Activated CD4-positive, alpha-beta memory T cell treated with anti-CD3 and anti-CD28 coated beads, Interleukin-2, amount 10 ng/mL, durations not matched to agents 7 days and 5 days (primary cell): ENCODE data around the gene OR2J3. TPM values are rescaled to one million over a fixed set of nuclear protein-coding genes. Genes with fewer than 3 reads are reported as not detected.
"Not testable (repeated sequence)": the region's sequence is repeated elsewhere in the genome, so short reads cannot be mapped to it uniquely, and the experiment has no call there.

Experiments
- CTCF ChIA-PET: fragments of 350-600 bp; sonication (Branson Sonifier 250); formaldehyde crosslinking; loops from one replicate; lab custom pipeline; 2021; ENCODE audit warnings: antibody characterized with exemption, inconsistent platforms; lab: Charles Lee
- POLR2A ChIA-PET: fragments of 350-600 bp; sonication (Branson Sonifier 250); formaldehyde crosslinking; loops from one replicate; lab custom pipeline; 2021; ENCODE audit warnings: antibody characterized with exemption; lab: Charles Lee
- DNase-seq: peaks from one replicate; pipeline ENCODE4 v3.0.0-alpha.2; 2020
- H3K27ac Mint-ChIP-seq: one replicate; pipeline ENCODE4 v1.8.0; 2021; ENCODE audit warnings: mild to moderate bottlenecking, mixed read lengths
- H3K27me3 Mint-ChIP-seq: one replicate; pipeline ENCODE4 v1.8.0; 2021; ENCODE audit warnings: mixed read lengths
- H3K36me3 Mint-ChIP-seq: one replicate; pipeline ENCODE4 v1.8.0; 2021; ENCODE audit warnings: low read depth, mixed read lengths
- H3K4me1 Mint-ChIP-seq: one replicate; pipeline ENCODE4 v1.8.0; 2021; ENCODE audit warnings: mixed read lengths
- H3K4me3 Mint-ChIP-seq: one replicate; pipeline ENCODE4 v1.8.0; 2021; ENCODE audit warnings: mild to moderate bottlenecking, mixed read lengths
- H3K9me3 Mint-ChIP-seq: one replicate; pipeline ENCODE4 v1.8.0; 2021; ENCODE audit warnings: mixed read lengths
- total RNA-seq, 2 experiments: library from RNA; stranded (reverse); gene quantifications; one replicate each; pipeline ENCODE4 v1.2.3, GENCODE V29; 2021

The OR2J3 gene
- total RNA-seq, result not detected

DNA sequence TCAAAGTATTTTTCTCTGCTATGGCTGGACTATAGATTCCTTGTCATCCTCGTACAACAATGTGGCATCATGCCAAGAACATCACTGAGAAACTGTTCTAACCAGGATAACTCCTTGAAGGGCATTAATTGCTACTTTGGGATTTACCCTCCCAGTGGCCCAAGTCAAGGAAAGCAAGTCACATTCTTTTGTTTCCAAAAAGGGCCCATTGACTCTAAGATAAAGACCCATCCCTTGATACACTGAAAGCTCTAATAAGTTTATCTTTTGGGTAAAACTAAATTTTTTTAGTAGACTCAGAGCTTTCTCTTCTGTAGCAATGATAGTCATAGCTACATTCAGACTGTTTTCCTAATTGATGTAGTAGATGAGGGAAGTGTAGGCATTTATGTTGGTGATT lies at the start of gene OR2J3:
Gene OR2J3 (plus strand): TSS at position 301 of the 400 bp plus-strand sequence. CDS start 3,833 bp downstream, outside the sequence.
- H3K27ac Mint-ChIP-seq, result no peak within 1 kb of the TSS
- H3K9me3 Mint-ChIP-seq, result no peaks in the 10 kb centered on the region
- H3K4me3 Mint-ChIP-seq, result no peak within 1 kb of the TSS
- H3K27me3 Mint-ChIP-seq, result peaks cover 27% of the 10 kb centered on the region
- no peak for DNase-seq
- CTCF ChIA-PET, result no interaction called here
- POLR2A ChIA-PET, result no interaction called here
- no peaks in the 10 kb centered on the region for H3K36me3 Mint-ChIP-seq
- H3K4me1 Mint-ChIP-seq, result no peaks in the 10 kb centered on the region

DNA sequence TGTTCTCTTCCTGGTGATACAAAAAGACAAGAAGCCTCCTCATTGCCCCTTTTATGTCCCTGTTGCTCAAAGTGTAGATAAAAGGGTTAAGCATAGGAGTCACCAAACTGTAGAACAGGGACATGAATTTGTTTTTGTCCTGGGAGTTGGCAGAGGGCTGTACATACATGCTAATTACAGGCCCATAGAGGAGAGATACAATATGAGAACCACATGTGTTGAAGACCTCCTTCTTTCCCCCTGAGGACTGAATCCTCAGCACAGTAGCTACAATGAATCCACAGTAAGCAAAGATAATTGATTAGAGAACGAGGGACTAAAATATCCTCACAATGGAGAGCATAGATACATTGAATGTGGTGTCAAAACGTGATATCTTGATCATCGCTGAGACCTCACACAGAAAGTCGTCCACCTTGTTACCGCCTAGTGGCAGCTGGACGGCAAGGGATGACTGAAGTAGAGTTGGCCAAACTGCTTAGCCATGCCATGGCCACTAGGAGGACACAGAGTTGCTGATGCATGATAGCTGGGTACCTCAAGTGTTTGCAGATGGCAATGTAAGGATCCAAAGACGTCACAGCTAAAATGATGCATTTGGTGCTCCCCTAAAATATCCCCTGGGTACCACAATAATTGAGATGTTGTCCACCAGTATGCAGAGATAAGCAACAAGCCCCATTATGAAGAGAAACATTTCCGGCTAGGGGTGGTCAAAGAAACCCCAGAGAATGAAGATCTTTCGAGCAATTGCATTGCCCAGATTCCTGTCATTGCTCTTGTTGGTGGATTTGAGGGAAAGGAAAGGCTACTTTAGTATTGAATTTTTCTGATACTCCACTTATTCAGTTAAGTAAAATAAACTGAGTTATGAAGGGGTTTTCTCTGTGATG lies 35.8 kb upstream of the OR2J3 start:
- no peaks in the 10 kb centered on the region for H3K36me3 Mint-ChIP-seq
- ChIA-PET POLR2A (no interaction called here), CTCF (no interaction called here)
- H3K4me1 Mint-ChIP-seq, result no peaks in the 10 kb centered on the region
- H3K27me3 Mint-ChIP-seq, result peaks cover 20% of the 10 kb centered on the region
- H3K9me3 Mint-ChIP-seq, result no peaks in the 10 kb centered on the region
- no peak overlapping the region for H3K4me3 Mint-ChIP-seq
- no peak overlapping the region for H3K27ac Mint-ChIP-seq
- no peak for DNase-seq

DNA sequence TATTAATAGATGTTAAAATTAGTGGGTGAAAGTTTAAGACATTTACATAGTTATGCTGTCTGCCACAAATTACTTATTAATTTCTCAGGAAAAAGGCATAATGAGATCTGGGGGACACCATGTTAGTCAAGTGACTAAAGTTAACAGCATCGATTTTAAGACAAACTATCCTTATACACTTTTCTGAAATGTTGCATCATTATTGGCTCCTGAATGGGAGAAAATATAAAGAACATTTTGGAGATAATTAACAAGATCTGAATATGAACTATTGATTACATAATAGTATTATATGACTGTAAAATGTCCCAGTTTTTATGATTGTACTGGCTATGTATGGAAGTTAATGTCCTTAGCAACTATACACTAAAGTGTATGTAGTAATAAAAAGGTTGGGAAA lies 28.7 kb upstream of the OR2J3 start:
- H3K9me3 Mint-ChIP-seq, result no peaks in the 10 kb centered on the region
- POLR2A ChIA-PET, result no interaction called here
- H3K4me1 Mint-ChIP-seq, result no peaks in the 10 kb centered on the region
- H3K27me3 Mint-ChIP-seq, result peaks cover 7% of the 10 kb centered on the region
- H3K27ac Mint-ChIP-seq, result no peak overlapping the region
- CTCF ChIA-PET, result no interaction called here
- H3K4me3 Mint-ChIP-seq, result no peak overlapping the region
- H3K36me3 Mint-ChIP-seq, result no peaks in the 10 kb centered on the region
- DNase-seq, result no peak

DNA sequence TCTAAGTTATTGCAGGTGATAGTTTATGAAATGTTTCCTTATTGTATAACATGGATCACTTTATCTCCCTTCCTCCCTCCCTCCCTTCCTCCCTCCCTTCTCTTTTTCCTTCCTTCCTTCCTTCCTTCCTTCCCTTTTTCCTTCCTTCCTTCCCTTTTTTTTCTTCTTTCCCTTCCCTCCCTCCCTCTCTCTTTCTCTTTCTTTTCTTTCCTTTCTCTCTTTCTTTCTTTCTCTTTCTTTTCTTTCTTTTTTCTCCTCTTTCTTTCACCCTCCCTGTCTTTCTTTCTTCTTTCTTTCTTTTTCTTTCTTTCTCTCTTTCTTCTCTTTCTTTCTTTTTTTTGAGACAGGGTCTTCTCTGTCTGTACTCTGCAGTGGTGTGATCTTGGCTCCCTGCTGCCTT lies 26.5 kb upstream of the OR2J3 start:
- no peaks in the 10 kb centered on the region for H3K4me1 Mint-ChIP-seq
- CTCF ChIA-PET, result no interaction called here
- no peak for DNase-seq
- H3K36me3 Mint-ChIP-seq, result no peaks in the 10 kb centered on the region
- no peaks in the 10 kb centered on the region for H3K9me3 Mint-ChIP-seq
- POLR2A ChIA-PET, result no interaction called here
- no peak overlapping the region for H3K27ac Mint-ChIP-seq
- H3K4me3 Mint-ChIP-seq, result no peak overlapping the region
- H3K27me3 Mint-ChIP-seq, result no peaks in the 10 kb centered on the region

DNA sequence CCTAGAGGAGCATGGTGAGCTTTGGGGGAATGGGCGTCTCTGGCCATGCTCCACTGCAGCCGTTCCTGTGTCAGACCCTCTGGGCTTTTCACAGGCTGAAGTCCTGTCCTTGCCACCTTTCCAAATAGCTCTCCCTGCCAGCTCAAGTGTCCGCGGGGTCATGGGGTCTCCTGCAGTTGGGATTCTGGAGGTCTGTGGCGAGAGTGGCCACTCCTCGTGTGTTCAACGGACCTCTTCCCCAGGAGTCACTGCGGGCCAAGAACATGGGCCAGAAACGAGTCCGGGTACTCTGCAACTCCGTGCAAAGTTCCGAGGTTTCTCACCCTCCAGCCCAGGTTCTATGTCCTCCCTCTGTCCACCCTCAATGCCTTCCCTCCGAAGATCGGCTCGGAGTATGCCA lies 25.4 kb upstream of the OR2J3 start:
- Mint-ChIP-seq H3K9me3 (no peaks in the 10 kb centered on the region), H3K27me3 (peaks cover 2% of the 10 kb centered on the region), H3K36me3 (no peaks in the 10 kb centered on the region), H3K4me3 (no peak overlapping the region), H3K27ac (no peak overlapping the region), H3K4me1 (no peaks in the 10 kb centered on the region)
- no peak for DNase-seq
- POLR2A ChIA-PET, result no interaction called here
- CTCF ChIA-PET, result no interaction called here

DNA sequence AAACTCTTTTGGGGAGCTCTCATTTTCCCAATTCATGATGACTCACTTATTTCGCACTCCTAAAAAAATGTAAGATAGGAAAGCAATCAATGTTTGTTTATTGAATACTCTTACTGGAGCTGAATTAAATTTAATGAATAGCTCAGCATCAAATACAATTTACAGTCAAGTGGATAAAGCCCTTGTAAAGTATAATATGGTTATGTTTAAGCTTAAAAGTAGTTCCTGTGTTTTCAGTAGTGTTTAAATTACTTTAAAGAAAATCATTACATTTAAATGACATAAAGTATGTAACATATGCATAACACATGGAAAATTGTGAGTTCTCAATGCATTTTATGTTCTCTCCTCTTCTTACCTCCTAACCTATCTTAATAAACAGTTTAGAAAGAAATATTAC lies 20.6 kb upstream of the OR2J3 start, which contains the start of gene OR2B3:
Gene OR2B3 (minus strand): TSS at position 101 of the 400 bp plus-strand sequence. CDS start 65 bp downstream, at position 36.
- DNase-seq, result no peak
- H3K9me3 Mint-ChIP-seq, result no peaks in the 10 kb centered on the region
- H3K27me3 Mint-ChIP-seq, result peaks cover 6% of the 10 kb centered on the region
- no peaks in the 10 kb centered on the region for H3K4me1 Mint-ChIP-seq
- ChIA-PET CTCF (no interaction called here), POLR2A (no interaction called here)
- H3K4me3 Mint-ChIP-seq, result no peak within 1 kb of the TSS
- no peaks in the 10 kb centered on the region for H3K36me3 Mint-ChIP-seq
- H3K27ac Mint-ChIP-seq, result no peak within 1 kb of the TSS

DNA sequence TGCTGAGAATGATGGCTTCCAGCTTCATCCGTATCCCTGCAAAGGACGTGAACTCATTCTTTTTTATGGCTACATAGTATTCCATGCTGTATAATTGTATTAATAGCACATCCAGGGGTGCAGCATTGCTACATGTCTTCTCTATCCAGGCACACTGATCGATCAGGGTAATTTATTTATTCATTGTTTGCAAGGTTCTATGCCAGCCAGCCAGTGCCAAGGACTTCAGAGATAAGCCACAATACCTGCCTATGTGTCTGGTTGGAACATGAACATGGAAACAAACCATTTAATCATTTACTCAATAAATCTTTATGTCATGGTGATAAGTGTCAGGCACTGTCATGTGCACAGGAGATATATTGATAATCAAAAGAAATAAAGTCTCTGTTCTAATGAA lies 14.9 kb upstream of the OR2J3 start:
- CTCF ChIA-PET, result no interaction called here
- H3K36me3 Mint-ChIP-seq, result no peaks in the 10 kb centered on the region
- H3K9me3 Mint-ChIP-seq, result no peaks in the 10 kb centered on the region
- no peak overlapping the region for H3K27ac Mint-ChIP-seq
- POLR2A ChIA-PET, result no interaction called here
- no peak for DNase-seq
- peaks cover 3% of the 10 kb centered on the region for H3K27me3 Mint-ChIP-seq
- no peak overlapping the region for H3K4me3 Mint-ChIP-seq
- no peaks in the 10 kb centered on the region for H3K4me1 Mint-ChIP-seq

DNA sequence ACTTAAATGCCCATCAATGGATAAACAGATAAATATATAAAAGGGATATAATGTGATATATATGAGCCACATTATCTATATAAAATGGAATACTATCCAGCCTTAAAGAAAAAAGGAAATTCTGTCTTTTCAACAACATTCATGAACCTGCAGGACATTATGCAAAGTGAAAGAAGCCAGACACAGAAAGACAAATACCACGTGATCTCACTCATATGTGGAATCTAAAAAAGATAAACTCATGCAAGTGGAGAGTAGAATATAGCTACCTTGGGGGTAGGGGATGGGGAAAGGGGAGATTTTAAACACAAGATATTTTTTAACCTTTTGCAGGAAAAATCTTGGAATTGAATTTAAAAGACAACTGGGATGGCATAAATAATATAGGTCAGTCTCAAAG lies 10.1 kb upstream of the OR2J3 start:
- ChIA-PET POLR2A (no interaction called here), CTCF (no interaction called here)
- Mint-ChIP-seq H3K4me3 (no peak overlapping the region), H3K27ac (no peak overlapping the region), H3K9me3 (no peaks in the 10 kb centered on the region), H3K4me1 (no peaks in the 10 kb centered on the region), H3K27me3 (peaks cover 7% of the 10 kb centered on the region), H3K36me3 (no peaks in the 10 kb centered on the region)
- DNase-seq, result no peak

DNA sequence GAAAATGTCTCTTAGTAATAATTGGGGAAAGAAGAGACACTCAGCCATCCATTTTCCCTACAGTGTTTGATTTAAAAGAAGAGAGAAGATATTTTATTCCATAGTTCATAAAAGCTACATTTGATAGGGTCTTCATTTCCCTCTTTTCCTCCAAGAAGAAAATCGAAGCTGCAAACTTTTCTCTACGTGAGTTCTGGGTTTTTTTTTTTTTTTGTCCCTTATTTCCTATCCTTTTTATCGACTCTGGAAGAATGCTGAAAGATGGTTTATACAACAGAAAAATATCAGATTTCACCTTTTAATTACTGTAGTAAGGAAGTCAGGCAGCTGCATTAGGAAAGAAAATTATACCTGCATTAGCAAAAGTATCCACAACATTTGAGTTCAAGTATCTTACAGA lies 8.7 kb upstream of the OR2J3 start, which contains the start of gene OR2J1:
Gene OR2J1 (plus strand): TSS at position 301 of the 400 bp plus-strand sequence. CDS start 1,453 bp downstream, outside the sequence.
- DNase-seq, result no peak
- Mint-ChIP-seq H3K4me3 (no peak within 1 kb of the TSS), H3K27ac (no peak within 1 kb of the TSS), H3K4me1 (no peaks in the 10 kb centered on the region), H3K27me3 (peaks cover 15% of the 10 kb centered on the region), H3K9me3 (no peaks in the 10 kb centered on the region), H3K36me3 (no peaks in the 10 kb centered on the region)
- CTCF ChIA-PET, result no interaction called here
- POLR2A ChIA-PET, result no interaction called here

DNA sequence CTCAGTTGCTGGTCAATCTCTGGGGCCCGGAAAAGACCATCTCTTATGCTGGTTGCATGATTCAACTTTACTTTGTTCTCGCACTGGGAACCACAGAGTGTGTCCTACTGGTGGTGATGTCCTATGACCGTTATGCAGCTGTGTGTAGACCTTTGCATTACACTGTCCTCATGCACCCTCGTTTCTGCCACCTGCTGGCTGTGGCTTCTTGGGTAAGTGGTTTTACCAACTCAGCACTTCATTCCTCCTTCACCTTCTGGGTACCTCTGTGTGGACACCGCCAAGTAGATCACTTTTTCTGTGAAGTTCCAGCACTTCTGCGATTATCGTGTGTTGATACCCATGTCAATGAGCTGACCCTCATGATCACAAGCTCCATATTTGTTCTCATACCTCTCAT lies 4.3 kb downstream of the OR2J3 start:
- H3K4me1 Mint-ChIP-seq, result no peaks in the 10 kb centered on the region
- no peaks in the 10 kb centered on the region for H3K9me3 Mint-ChIP-seq
- ChIA-PET CTCF (no interaction called here), POLR2A (no interaction called here)
- no peak for DNase-seq
- H3K27me3 Mint-ChIP-seq, result peaks cover 16% of the 10 kb centered on the region
- no peaks in the 10 kb centered on the region for H3K36me3 Mint-ChIP-seq
- no peak overlapping the region for H3K27ac Mint-ChIP-seq
- H3K4me3 Mint-ChIP-seq, result no peak overlapping the region

DNA sequence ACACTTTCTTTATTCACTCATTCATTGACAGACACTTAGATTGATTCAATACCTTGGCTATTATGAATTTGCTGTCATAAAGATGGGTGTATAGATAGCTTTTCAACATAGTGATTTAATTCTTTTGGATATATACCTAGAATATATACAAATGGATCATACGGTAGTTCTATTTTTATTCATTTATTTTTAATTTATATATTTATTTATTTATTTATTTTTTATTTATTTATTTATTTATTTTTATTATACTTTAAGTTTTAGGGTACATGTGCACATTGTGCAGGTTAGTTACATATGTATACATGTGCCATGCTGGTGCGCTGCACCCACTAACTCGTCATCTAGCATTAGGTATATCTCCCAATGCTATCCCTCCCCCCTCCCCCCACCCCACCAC lies 7.1 kb downstream of the OR2J3 start:
- H3K27me3 Mint-ChIP-seq, H3K27ac Mint-ChIP-seq, POLR2A ChIA-PET, H3K4me3 Mint-ChIP-seq, DNase-seq, CTCF ChIA-PET, H3K9me3 Mint-ChIP-seq, H3K4me1 Mint-ChIP-seq, H3K36me3 Mint-ChIP-seq: not testable (repeated sequence)

DNA sequence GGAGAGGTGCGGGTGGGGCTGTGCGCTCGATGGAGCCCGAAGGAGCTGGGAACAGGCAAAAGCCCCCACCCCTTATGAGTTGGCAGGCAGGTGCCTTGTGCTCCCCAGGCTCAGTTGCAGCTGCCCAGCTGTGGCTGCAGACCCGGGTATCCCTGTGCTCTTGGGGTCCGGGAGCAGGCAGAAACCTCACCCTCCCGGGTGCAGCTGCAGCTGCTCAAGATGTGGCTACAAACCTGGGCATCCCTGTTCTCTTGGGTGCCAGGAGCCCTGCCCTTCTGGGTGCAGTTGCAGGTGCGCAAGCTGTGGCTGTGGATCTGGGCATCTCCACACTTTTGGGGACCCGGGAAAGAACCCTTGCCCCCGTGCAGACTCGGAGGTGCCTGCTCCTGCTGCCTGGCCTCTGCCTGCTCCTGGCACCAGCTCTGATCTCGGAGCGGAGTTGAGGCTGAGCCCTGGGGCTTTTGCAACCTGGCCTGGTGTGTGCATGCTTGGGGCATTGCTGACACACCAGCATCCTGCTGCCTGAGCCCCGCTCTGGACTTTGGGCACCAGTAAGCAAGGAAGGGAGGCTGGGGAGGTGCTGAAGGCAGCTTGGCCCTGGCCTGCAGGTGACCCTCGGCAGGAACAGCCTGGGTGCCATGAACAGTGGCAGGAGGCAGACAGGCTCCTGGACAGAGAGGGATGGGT lies 21.6 kb downstream of the OR2J3 start:
- peaks cover 6% of the 10 kb centered on the region for H3K27me3 Mint-ChIP-seq
- ChIA-PET CTCF (no interaction called here), POLR2A (no interaction called here)
- H3K9me3 Mint-ChIP-seq, result no peaks in the 10 kb centered on the region
- H3K4me1 Mint-ChIP-seq, result no peaks in the 10 kb centered on the region
- DNase-seq, result no peak
- no peak overlapping the region for H3K27ac Mint-ChIP-seq
- H3K4me3 Mint-ChIP-seq, result no peak overlapping the region
- H3K36me3 Mint-ChIP-seq, result no peaks in the 10 kb centered on the region

DNA sequence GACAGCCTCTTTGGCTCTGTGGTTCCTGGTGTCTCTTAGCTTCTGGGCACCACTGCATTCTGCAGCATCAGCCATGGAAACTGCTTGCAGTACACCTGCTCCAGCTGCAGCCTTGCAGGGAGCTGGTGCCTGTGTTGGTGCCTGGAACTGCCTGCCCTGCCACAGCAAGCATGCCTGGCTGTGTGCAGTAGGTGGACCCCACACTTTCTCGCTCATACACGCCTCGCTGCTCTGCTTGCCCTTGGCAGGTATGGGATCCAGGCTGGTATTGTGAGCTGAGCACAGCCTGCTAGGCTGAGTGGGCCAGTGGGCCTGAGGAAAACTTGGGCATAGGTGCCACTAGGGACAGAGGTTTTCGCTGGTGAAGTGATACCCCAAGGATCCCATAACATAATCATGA lies 22.8 kb downstream of the OR2J3 start:
- ChIA-PET POLR2A (no interaction called here), CTCF (no interaction called here)
- H3K4me1 Mint-ChIP-seq, result no peaks in the 10 kb centered on the region
- H3K36me3 Mint-ChIP-seq, result no peaks in the 10 kb centered on the region
- no peak overlapping the region for H3K27ac Mint-ChIP-seq
- H3K9me3 Mint-ChIP-seq, result no peaks in the 10 kb centered on the region
- H3K27me3 Mint-ChIP-seq, result peaks cover 11% of the 10 kb centered on the region
- no peak overlapping the region for H3K4me3 Mint-ChIP-seq
- DNase-seq, result no peak
